Measurements from ENCODE around the gene JAG1. TPM values are rescaled to one million over a fixed set of nuclear protein-coding genes. Genes with fewer than 3 reads are reported as not detected.

Gene JAG1
- total RNA-seq, 4 donors from 2014 or later: 62.7 to 103 (median 82.0) TPM

GRCh38 chr20:10681494-10681893, 7.7 kb upstream of the JAG1 start:
- no peak for TF ChIP-seq CTCF (IDR thresholded peaks at IDR 0.05; ENCODE audit: low read depth)

- no peak for TF ChIP-seq CTCF (IDR thresholded peaks at IDR 0.05; ENCODE audit: low read depth)
Measured at GRCh38 chr20:10680571-10680970, 6.8 kb upstream of the JAG1 start.

- TF ChIP-seq CTCF (IDR thresholded peaks at IDR 0.05; ENCODE audit: low read depth): no peak
Measured at GRCh38 chr20:10679269-10679668, 5.5 kb upstream of the JAG1 start.

GRCh38 chr20:10676518-10676917, 2.7 kb upstream of the JAG1 start:
- TF ChIP-seq CTCF (IDR thresholded peaks at IDR 0.05; ENCODE audit: low read depth): no peak

GRCh38 chr20:10675450-10675848, 1.6 kb upstream of the JAG1 start:
- TF ChIP-seq CTCF (IDR thresholded peaks at IDR 0.05; ENCODE audit: low read depth): no peak

GRCh38 chr20:10674684-10675449, 1.1 kb upstream of the JAG1 start:
- no peak for TF ChIP-seq CTCF (IDR thresholded peaks at IDR 0.05; ENCODE audit: low read depth)

GRCh38 chr20:10673176-10673841, 490 bp downstream of the JAG1 start:
- TF ChIP-seq CTCF (IDR thresholded peaks at IDR 0.05; ENCODE audit: low read depth): no peak
